ENCODE measurements around the gene RNF26. TPM values are rescaled to one million over a fixed set of nuclear protein-coding genes. Genes with fewer than 3 reads are reported as not detected.

The RNF26 gene
- total RNA-seq, 5 donors from 2014 or later (not counting 1 experiment from before 2014, with no cell fraction given): 18.4 to 21.4 (median 20.3) TPM

- Mint-ChIP-seq H3K4me1 (peaks cover 30 to 33% (median 32%) of the 10 kb centered on the region in 3 donors), H3K27ac (peak overlapping the region; percentile 92 to 95), H3K4me3 (peak overlapping the region; percentile 10 to 79 (median 44)), H3K36me3 (peaks cover 25% of the 10 kb centered on the region), H3K9me3 (no peaks in the 10 kb centered on the region), H3K27me3 (no peaks in the 10 kb centered on the region)
- H3K27me3 ChIP-seq (replicated peaks in 1 of 2; ENCODE audit: control insufficient read depth in 2 of 2, extremely low read depth in 1 of 2, insufficient read depth in 2 of 2, low read length in 1 of 2): no peaks in the 10 kb centered on the region
- peaks cover 27 to 30% of the 10 kb centered on the region in 2 experiments for H3K4me1 ChIP-seq (ENCODE audit: control insufficient read depth in 1 of 2, extremely low read depth in 1 of 2, insufficient read depth in 2 of 2, low read length in 2 of 2)
- DNase-seq (peak in 32 of 35 experiments; percentile 27 to 86 (median 61)), ATAC-seq (replicated peaks in 1 of 4) (peak; percentile 89 to 97 (median 92))
- peak overlapping the region in 1 of 2 donors; percentile 33 for H3K4me3 ChIP-seq (ENCODE audit: control insufficient read depth in 1 of 2, extremely low read depth in 1 of 2, low read length in 1 of 2)
- no peaks in the 10 kb centered on the region for H3K9me3 ChIP-seq
- ChIA-PET CTCF (interaction anchor here (0.6 to 2.0 kb wide), 6 partner anchors 9 to 1880 kb away, joined by 3 to 10 read pairs (median 6); partner anchors contain the start of gene CBL (in 1 of the 2)), POLR2A (interaction anchor here (0.6 to 1.0 kb wide), 4 partner anchors 10 to 32 kb away, joined by 3 to 5 read pairs (median 4); partner anchors contain the start of gene MCAM (in 1 of the 2))
- H3K27ac ChIP-seq (ENCODE audit: low read length): peak overlapping the region; percentile 71
- 60% methylated on average over 2 of the region's 5 CpGs for WGBS (ENCODE audit: insufficient coverage)
- H3K36me3 ChIP-seq (ENCODE audit: control insufficient read depth in 2 of 2, extremely low read depth in 1 of 2, insufficient read depth in 1 of 2, low read length in 1 of 2): peaks cover 9 to 34% of the 10 kb centered on the region in 2 donors
Observed at GRCh38 chr11:119306373-119306890, 27.9 kb upstream of the RNF26 start.

- Histone ChIP-seq H3K36me3 (ENCODE audit: control insufficient read depth in 2 of 2, extremely low read depth in 1 of 2, insufficient read depth in 1 of 2, low read length in 1 of 2) (peaks cover 9 to 26% of the 10 kb centered on the region in 2 donors), H3K27ac (ENCODE audit: low read length) (peak overlapping the region; percentile 20), H3K4me3 (ENCODE audit: control insufficient read depth in 1 of 2, extremely low read depth in 1 of 2, low read length in 1 of 2) (no peak overlapping the region), H3K9me3 (no peaks in the 10 kb centered on the region), H3K4me1 (ENCODE audit: control insufficient read depth in 1 of 2, extremely low read depth in 1 of 2, insufficient read depth in 2 of 2, low read length in 2 of 2) (peaks cover 27 to 30% of the 10 kb centered on the region in 2 experiments), H3K27me3 (replicated peaks in 1 of 2; ENCODE audit: control insufficient read depth in 2 of 2, extremely low read depth in 1 of 2, insufficient read depth in 2 of 2, low read length in 1 of 2) (peaks cover 0 to 3% of the 10 kb centered on the region in 2 experiments)
- CTCF ChIA-PET: interaction anchor here in 1 of 2 donors (1.0 to 2.0 kb wide), 3 partner anchors 8 to 101 kb away, joined by 3 to 6 read pairs (median 4); partner anchors contain the start of gene CBL
- H3K4me1 Mint-ChIP-seq: peaks cover 30 to 33% (median 32%) of the 10 kb centered on the region in 3 donors
- peak overlapping the region; percentile 92 to 95 for H3K27ac Mint-ChIP-seq
- H3K9me3 Mint-ChIP-seq: no peaks in the 10 kb centered on the region
- ATAC-seq (replicated peaks in 1 of 4) (no peak), DNase-seq (no peak)
- no peak overlapping the region for H3K4me3 Mint-ChIP-seq
- H3K36me3 Mint-ChIP-seq: peaks cover 19% of the 10 kb centered on the region
- POLR2A ChIA-PET: interaction anchor here (0.5 to 1.0 kb wide), 6 partner anchors 10 to 141 kb away, joined by 3 to 8 read pairs (median 4); no protein-coding TSS in a partner anchor
- no peaks in the 10 kb centered on the region for H3K27me3 Mint-ChIP-seq
- no CpG with 5 or more reads among the region's 1 CpG for WGBS (ENCODE audit: insufficient coverage)
Observed at GRCh38 chr11:119307219-119307618, 27.1 kb upstream of the RNF26 start.

GRCh38 chr11:119307974-119308373, 26.4 kb upstream of the RNF26 start:
- H3K4me1 ChIP-seq (ENCODE audit: control insufficient read depth in 1 of 2, extremely low read depth in 1 of 2, insufficient read depth in 2 of 2, low read length in 2 of 2): peaks cover 27 to 30% of the 10 kb centered on the region in 2 experiments
- H3K4me3 Mint-ChIP-seq: no peak overlapping the region
- H3K36me3 ChIP-seq (ENCODE audit: control insufficient read depth in 2 of 2, extremely low read depth in 1 of 2, insufficient read depth in 1 of 2, low read length in 1 of 2): peaks cover 9 to 19% of the 10 kb centered on the region in 2 donors
- no peak overlapping the region for H3K4me3 ChIP-seq (ENCODE audit: control insufficient read depth in 1 of 2, extremely low read depth in 1 of 2, low read length in 1 of 2)
- H3K36me3 Mint-ChIP-seq: peaks cover 12% of the 10 kb centered on the region
- H3K27me3 ChIP-seq (replicated peaks in 1 of 2; ENCODE audit: control insufficient read depth in 2 of 2, extremely low read depth in 1 of 2, insufficient read depth in 2 of 2, low read length in 1 of 2): peaks cover 0 to 9% of the 10 kb centered on the region in 2 experiments
- no peaks in the 10 kb centered on the region for H3K9me3 ChIP-seq
- H3K27me3 Mint-ChIP-seq: no peaks in the 10 kb centered on the region
- no peak for DNase-seq
- H3K27ac Mint-ChIP-seq: no peak overlapping the region
- H3K4me1 Mint-ChIP-seq: peaks cover 30 to 33% (median 32%) of the 10 kb centered on the region in 3 donors
- no peak overlapping the region for H3K27ac ChIP-seq (ENCODE audit: low read length)
- ChIA-PET CTCF (interaction anchor here (0.7 to 1.1 kb wide), 4 partner anchors 11 to 30 kb away, joined by 3 read pairs; no protein-coding TSS in a partner anchor), POLR2A (interaction anchor here in 1 of 2 donors (0.6 to 0.7 kb wide), 2 partner anchors 16 to 41 kb away, joined by 4 to 5 read pairs; no protein-coding TSS in a partner anchor)
- 98% methylated on average over 5 of the region's 5 CpGs for WGBS (ENCODE audit: insufficient coverage)
- ATAC-seq (replicated peaks in 1 of 4): no peak
- H3K9me3 Mint-ChIP-seq: no peaks in the 10 kb centered on the region

- Histone ChIP-seq H3K27ac (ENCODE audit: low read length) (no peak overlapping the region), H3K9me3 (no peaks in the 10 kb centered on the region), H3K4me3 (ENCODE audit: control insufficient read depth in 1 of 2, extremely low read depth in 1 of 2, low read length in 1 of 2) (no peak overlapping the region), H3K27me3 (replicated peaks in 1 of 2; ENCODE audit: control insufficient read depth in 2 of 2, extremely low read depth in 1 of 2, insufficient read depth in 2 of 2, low read length in 1 of 2) (peaks cover 0 to 13% of the 10 kb centered on the region in 2 experiments), H3K36me3 (ENCODE audit: control insufficient read depth in 2 of 2, extremely low read depth in 1 of 2, insufficient read depth in 1 of 2, low read length in 1 of 2) (peaks cover 4 to 7% of the 10 kb centered on the region in 2 donors), H3K4me1 (ENCODE audit: control insufficient read depth in 1 of 2, extremely low read depth in 1 of 2, insufficient read depth in 2 of 2, low read length in 2 of 2) (peaks cover 29 to 30% of the 10 kb centered on the region in 2 experiments)
- Mint-ChIP-seq H3K27me3 (peaks cover 0 to 4% of the 10 kb centered on the region in 2 donors), H3K4me1 (peaks cover 30 to 33% (median 31%) of the 10 kb centered on the region in 3 donors), H3K27ac (no peak overlapping the region), H3K4me3 (no peak overlapping the region), H3K36me3 (no peaks in the 10 kb centered on the region), H3K9me3 (no peaks in the 10 kb centered on the region)
- ChIA-PET CTCF (no interaction called here), POLR2A (no interaction called here)
- WGBS (ENCODE audit: insufficient coverage): 96% methylated on average over 10 of the region's 11 CpGs
- no peak for ATAC-seq (replicated peaks in 1 of 4)
- no peak for DNase-seq
Observed at GRCh38 chr11:119309411-119309810, 24.9 kb upstream of the RNF26 start.

GRCh38 chr11:119309953-119310681, 24.2 kb upstream of the RNF26 start:
- peaks cover 30 to 34% (median 31%) of the 10 kb centered on the region in 3 donors for H3K4me1 Mint-ChIP-seq
- peaks cover 0 to 20% of the 10 kb centered on the region in 2 experiments for H3K27me3 ChIP-seq (replicated peaks in 1 of 2; ENCODE audit: control insufficient read depth in 2 of 2, extremely low read depth in 1 of 2, insufficient read depth in 2 of 2, low read length in 1 of 2)

GRCh38 chr11:119310682-119311052, 23.7 kb upstream of the RNF26 start:
- Histone ChIP-seq H3K9me3 (no peaks in the 10 kb centered on the region), H3K4me1 (ENCODE audit: control insufficient read depth in 1 of 2, extremely low read depth in 1 of 2, insufficient read depth in 2 of 2, low read length in 2 of 2) (peaks cover 29 to 33% of the 10 kb centered on the region in 2 experiments), H3K4me3 (ENCODE audit: control insufficient read depth in 1 of 2, extremely low read depth in 1 of 2, low read length in 1 of 2) (no peak overlapping the region), H3K27ac (ENCODE audit: low read length) (no peak overlapping the region), H3K27me3 (replicated peaks in 1 of 2; ENCODE audit: control insufficient read depth in 2 of 2, extremely low read depth in 1 of 2, insufficient read depth in 2 of 2, low read length in 1 of 2) (peaks cover 0 to 26% of the 10 kb centered on the region in 2 experiments), H3K36me3 (ENCODE audit: control insufficient read depth in 2 of 2, extremely low read depth in 1 of 2, insufficient read depth in 1 of 2, low read length in 1 of 2) (peaks cover 4 to 7% of the 10 kb centered on the region in 2 donors)
- no peaks in the 10 kb centered on the region for H3K36me3 Mint-ChIP-seq
- H3K27ac Mint-ChIP-seq: no peak overlapping the region
- no peak overlapping the region for H3K4me3 Mint-ChIP-seq
- no peak for DNase-seq
- H3K9me3 Mint-ChIP-seq: no peaks in the 10 kb centered on the region
- H3K27me3 Mint-ChIP-seq: peaks cover 0 to 16% of the 10 kb centered on the region in 2 donors
- WGBS (ENCODE audit: insufficient coverage): 90% methylated on average over 18 of the region's 20 CpGs
- ChIA-PET POLR2A (no interaction called here), CTCF (interaction anchor here in 1 of 2 donors (1.2 kb wide), 1 partner anchor 12 kb away, joined by 3 read pairs; no protein-coding TSS in a partner anchor)
- no peak for ATAC-seq (replicated peaks in 1 of 4)
- H3K4me1 Mint-ChIP-seq: peaks cover 29 to 34% (median 30%) of the 10 kb centered on the region in 3 donors

More at GRCh38 chr11:119309953-119310681, 24.2 kb upstream of the RNF26 start:
- POLR2A ChIA-PET: no interaction called here
- CTCF ChIA-PET: no interaction called here
- H3K27ac Mint-ChIP-seq: no peak overlapping the region
- WGBS (ENCODE audit: insufficient coverage): 94% methylated on average over 15 of the region's 17 CpGs
- peaks cover 0 to 11% of the 10 kb centered on the region in 2 donors for H3K27me3 Mint-ChIP-seq
- DNase-seq: no peak
- Histone ChIP-seq H3K4me1 (ENCODE audit: control insufficient read depth in 1 of 2, extremely low read depth in 1 of 2, insufficient read depth in 2 of 2, low read length in 2 of 2) (peaks cover 30 to 31% of the 10 kb centered on the region in 2 experiments), H3K36me3 (ENCODE audit: control insufficient read depth in 2 of 2, extremely low read depth in 1 of 2, insufficient read depth in 1 of 2, low read length in 1 of 2) (peaks cover 4 to 7% of the 10 kb centered on the region in 2 donors), H3K27ac (ENCODE audit: low read length) (no peak overlapping the region), H3K9me3 (no peaks in the 10 kb centered on the region), H3K4me3 (ENCODE audit: control insufficient read depth in 1 of 2, extremely low read depth in 1 of 2, low read length in 1 of 2) (no peak overlapping the region)
- H3K36me3 Mint-ChIP-seq: no peaks in the 10 kb centered on the region
- H3K9me3 Mint-ChIP-seq: no peaks in the 10 kb centered on the region
- no peak for ATAC-seq (replicated peaks in 1 of 4)
- H3K4me3 Mint-ChIP-seq: no peak overlapping the region

Data from T-cell (primary cell).